GM21723 (cell line): Measurements from ENCODE around the gene RASGRP2.
"Not testable (repeated sequence)": the region's sequence is repeated elsewhere in the genome, so short reads cannot be mapped to it uniquely, and the experiment has no call there.

Experiments used
- ATAC-seq: cut with Tn5 transposase; IDR thresholded peaks from one replicate; pipeline ENCODE4 v1.9.1; 2021; ENCODE audit warnings: mild to moderate bottlenecking, moderate library complexity; ENCODE audit not compliant: unreplicated experiment

The RASGRP2 gene

DNA sequence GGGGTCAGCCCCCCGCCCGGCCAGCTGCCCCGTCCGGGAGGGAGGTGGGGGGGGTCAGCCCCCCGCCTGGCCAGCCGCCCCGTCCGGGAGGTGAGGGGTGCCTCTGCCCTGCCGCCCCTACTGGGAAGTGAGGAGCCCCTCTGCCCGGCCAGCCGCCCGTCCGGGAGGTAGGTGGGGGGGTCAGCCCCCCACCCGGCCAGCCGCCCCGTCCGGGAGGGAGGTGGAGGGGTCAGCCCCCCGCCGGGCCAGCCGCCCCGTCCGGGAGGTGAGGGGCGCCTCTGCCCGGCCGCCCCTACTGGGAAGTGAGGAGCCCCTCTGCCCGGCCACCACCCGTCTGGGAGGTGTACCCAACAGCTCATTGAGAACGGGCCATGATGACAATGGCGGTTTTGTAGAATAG is 42.0 kb downstream of the RASGRP2 start:
- not testable (repeated sequence) for ATAC-seq

DNA sequence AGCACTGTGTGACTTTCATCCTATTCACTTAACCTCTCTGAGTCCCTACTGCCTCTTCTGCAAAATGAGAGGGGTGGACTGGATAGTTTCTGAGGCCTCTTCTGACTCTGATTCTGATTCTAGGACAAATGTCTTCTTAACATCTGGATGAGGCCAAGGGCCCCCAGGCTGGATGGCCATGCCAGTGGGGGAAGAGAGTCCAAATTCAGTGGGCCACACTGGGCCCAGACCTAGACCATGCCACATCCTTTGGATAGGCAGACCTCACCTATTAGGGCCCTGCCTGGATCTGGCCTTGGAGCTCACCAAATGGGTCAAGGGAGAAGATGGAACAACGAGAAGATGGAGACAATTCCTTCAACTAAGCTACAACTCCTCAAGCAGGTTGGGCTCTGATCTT is 45.5 kb downstream of the RASGRP2 start:
- no peak for ATAC-seq

DNA sequence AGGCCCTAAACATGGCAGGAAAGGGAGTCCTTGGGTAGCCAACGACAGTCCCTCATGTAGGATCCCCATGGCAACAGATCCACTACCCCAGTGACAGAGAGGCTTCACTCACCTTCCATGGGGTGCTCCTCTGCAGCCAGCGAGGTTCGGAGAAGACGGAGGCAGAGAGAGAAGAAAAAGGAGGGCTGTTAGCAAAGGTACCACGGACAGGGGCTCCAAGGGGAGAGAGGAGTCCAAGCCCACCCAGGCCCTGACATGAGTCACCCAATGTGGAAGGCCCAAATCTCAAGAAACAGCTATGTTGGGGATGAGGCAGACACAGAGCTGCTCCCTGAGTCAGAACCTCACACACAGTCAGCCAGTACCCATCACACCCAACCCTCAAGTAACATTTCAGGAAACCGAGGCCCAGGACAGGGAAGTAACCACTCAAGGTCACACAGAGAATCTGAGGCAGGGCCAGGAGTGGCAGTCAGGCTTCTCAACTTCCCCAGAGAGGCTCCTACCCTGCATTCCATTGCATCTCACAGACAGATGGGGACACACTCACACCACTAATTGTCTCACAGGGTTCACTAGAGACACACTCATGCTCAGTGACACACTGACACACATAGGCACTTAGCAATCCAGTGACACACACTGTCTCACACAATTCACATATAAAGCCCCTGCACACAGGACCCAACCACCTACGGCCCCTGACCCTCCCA is 46.1 kb downstream of the RASGRP2 start:
- ATAC-seq = no peak

DNA sequence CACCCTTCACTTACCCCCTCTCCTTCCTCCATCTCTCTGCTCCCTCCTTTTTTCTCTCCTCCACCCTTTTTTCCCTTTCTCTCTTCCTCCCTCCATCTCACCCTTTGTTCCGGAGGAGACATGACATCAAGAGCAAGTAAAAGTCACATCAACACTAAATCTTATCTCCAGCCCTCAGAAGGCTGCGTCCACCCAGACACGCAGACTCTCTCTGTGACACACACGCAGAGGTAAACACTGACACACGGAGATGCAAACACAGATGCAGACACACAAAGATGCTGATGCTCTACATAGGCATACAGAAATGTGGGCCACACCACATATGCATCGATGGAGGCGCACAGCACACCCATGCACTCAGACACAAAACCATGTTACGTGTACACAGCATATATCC is 47.9 kb downstream of the RASGRP2 start:
- no peak for ATAC-seq

DNA sequence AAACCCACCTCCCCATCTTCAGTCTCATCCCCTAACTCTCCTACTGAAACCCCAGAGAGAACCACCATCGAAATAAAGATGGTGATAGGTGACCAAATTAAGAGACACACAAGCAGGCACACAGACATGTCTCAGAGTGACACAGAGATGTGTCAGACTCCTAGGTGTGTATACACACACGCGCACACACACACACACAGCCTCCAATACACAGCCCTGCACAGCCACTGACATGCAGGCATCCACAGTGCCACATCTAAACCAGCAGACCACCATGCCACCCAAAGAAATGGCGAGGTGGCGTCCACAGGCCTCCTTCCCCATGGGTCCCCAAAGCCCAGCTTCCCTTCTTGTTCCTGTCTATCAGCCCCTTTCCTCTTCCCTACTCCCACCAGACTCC is 48.4 kb downstream of the RASGRP2 start:
- no peak for ATAC-seq

DNA sequence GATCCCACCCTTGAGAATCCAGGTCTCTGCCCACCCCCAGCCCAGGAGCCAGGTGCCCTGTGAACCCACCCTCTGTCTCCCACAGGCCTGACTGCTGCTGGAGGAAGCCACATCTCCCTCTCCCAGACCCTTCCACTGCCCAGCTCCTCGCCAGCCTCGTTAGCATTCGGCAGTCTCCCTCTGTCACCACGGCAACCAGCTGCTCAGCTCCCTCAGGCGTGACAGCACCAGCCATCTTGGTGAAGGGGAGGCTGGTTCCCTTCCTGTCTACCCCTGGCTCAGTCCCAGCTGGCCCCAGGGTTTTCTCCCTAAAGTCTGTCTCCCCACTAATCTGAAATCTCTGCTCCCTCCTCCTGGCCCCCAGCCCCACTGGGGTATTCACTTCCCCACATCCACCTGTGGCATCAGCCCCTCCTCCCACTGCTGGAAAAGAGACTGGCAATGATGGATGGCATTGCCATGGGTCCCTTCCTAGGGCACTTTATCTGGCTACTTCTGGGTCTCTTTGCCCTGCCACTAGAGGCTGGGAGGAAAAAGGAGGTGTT is 49.0 kb downstream of the RASGRP2 start:
- no peak for ATAC-seq

DNA sequence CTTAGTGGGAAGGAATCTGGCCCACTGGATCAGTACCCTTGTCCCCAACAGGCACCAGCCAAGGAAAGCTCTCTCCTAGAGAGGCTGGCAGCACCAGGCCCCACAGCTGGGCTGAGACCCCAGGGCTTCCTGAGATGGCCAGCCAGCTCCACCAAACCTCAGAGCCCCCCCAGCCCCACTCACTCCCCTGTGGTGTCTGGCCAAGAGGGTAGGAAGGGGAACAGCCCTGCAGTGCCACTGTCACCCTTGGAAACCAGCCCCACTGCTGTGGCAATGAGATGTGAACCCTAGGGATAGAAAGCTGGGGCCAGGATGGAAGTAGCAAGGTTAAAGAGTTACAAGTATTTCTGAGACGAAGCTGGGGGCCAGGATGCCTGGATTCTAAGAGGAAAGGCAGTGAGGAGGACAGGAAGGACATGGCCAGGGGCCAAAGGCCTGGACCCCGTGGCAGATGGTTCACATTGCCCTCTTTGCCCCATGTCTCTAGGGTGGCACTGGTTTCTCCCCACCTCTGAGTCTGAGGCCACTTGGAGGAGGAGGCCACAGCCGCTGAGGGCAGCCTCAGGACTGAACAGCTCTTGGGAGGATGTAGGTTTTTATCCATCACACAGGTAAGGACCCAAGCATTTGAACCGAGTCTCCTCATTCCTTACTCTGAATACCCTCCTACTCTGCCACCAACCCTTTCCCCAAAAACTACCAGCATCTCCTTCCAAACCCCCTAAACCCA is 49.8 kb downstream of the RASGRP2 start:
- no peak for ATAC-seq

DNA sequence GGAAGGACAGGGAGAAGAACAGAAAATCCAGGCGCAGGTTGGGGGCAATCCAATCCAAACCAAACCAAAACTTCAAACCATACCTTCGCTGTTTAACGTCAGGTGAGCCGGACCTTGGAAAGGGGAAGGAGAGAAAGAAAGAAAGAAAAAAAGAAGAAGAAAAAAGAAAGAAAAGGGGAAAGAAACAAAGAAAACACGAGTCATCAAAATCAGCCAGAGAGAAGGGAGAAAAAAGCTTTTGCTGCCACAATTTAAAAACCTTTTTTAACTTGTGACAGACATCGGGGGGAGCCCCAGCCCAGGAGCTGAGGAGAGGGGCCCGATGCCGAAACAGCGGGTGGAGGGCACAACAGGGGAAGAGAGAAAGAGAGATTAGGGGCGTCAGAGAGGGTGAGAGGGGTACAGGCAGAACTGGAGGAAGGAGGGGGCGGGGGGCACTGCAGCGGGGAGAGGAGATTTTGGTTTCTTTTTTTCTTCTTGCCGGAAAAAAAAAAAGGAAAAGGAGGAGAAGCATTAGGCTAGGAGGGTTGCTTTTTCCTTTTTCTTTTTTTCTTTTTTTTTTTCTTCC is 51.1 kb downstream of the RASGRP2 start:
- ATAC-seq = no peak

DNA sequence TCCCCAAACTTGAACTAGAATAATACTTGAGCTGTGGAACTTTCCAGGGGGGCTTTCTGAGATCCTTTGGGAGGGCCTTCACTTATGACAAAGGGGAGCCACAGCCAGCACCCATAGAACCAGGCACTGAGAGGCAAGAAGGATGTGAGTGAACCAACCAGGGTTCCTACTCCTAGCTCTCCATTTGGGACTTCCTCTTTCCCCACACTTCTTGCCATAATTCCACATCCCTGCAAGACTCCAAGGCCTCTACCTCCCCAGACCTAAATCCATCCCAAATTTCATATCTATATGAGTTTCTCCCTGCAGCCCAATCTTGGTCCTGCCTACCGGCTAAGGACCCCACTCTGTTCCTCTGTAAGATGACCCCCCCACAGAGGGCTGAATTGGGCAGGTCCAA is 52.4 kb downstream of the RASGRP2 start:
- no peak for ATAC-seq

DNA sequence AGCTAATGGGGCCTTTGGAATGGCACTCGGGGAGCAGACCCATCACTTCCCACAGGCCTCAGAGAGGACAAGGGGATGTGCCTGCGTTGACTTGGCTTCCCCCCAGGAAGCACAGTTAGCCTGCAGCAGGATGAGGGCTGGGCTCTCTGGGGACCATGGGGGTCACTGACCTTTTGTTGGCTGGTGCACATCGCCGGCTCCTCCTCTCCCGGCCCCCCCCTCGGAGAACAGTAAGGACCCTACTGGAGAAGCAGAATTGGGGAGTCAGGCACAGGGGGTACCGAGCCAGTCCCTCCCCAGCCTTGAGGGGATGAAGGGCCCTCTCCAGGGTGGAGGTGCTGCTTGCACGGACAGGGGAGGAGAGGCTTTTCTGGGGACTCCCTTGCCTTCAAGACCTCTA is 53.7 kb downstream of the RASGRP2 start:
- ATAC-seq = no peak

DNA sequence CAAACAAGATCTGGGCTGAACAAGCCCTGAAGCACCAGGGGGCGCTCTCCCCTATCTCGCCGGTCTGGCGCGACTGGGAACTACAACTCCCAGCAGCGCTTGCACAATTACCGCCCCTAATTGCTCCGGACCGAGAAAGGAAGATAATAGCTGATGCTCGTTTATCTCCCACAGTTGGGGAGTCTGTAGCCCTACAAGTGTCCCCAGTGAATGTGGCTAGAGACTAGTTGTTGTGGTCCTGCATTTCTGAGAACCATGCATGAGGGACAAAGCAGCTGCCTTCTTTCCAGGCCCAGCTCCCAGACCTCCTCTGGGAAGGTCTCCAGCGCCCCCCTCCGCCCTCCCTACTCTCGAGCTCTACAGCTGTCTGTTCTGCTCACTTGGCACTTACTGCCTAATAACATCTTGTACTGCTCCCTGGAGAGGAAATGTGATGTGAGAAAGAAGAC is 55.4 kb downstream of the RASGRP2 start:
- ATAC-seq = peak; percentile 92

DNA sequence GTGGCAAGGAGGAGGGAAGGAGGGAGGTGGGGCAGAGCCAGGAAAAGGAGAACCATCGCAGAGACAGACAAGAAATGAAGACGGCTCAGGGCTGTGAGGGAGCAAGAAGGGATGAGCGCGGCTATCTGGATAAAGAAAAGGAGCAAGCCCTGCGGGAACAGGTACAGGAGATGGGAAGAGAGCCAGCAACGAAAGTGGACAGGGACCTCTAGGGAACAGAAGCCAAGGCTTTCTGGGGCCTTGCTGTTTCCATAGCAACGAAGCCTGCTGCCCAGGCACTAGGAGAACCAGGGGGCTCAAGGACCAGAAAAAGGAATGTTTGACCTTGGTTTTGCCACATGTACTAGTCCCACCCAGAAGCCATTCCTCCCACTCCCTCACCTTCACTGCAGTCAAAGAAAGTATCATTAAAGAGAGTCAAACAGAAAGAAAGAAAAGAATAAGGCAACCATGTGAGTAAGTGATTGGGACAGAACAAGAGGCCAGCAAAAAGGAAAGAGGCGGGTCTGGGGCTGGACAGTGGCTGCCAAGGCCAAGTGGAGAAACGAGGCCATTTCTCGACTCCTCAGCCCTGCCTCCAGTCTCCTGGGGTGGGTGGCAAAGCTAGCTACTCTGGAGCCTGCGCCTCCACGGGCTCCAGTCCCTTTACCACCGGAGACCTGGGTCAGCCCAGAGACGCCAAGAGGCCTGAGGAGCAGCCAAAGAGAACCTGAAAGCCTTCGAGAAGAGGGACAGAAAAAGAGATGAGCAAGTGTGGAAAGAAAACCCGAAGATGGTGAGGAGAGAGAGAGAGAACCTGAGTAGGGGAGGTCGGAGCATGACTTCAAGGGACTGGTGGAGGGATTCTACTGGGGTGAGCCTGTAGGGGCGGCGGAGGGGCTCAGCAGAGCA is 56.1 kb downstream of the RASGRP2 start:
- no peak for ATAC-seq

DNA sequence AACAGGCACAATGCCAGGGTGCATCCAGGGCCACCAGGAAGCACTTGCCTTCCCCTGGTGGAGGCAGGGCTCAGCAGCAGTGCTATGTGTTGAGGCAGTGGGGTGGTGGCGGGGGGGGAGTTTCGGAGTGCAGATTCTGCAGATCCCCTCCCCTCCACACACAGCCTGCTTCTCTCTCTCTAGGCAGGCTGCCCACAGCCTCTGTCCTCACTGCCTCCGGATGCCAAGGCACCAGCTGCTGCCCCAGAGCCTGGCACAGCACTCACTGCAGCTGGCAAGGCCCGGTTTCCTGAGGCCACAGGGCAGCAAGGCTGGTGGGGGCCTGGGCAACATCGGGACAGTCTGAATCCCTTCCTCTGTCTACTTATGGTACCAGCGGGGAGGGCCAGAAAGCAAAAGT is 56.7 kb downstream of the RASGRP2 start:
- ATAC-seq = no peak

DNA sequence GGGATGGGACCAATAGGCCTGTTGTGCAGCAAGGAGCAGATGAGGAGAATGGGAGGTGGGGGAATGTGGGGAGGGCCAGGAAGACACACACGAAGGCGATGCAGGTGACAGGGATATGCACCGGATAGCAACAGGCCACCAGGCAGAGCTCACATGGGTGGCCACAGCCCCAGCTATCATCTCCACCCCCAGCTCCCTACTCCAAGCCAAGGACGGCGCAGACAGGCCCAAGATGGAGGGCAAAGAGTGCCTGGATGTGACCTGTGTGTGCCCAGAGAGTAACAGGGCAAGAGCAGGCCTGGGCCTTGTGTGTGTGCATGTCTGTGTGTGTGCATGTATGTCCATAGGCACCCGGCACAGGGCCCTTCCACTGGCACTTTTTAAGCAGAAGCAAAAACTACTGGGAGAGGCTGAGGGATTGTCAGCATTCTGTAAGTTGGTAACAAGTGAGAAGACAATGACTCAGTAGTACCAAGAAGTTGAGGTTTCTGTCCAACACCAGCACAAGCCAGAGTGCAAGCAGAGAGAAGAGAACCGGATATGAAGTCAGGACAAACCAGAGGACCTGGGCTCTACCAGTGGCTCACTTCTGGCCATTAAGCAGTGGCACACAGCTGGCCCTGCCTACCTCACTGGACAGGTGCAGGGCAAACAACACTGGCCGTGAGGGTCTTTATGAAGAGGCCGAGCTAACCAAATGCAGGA is 57.3 kb downstream of the RASGRP2 start:
- no peak for ATAC-seq

DNA sequence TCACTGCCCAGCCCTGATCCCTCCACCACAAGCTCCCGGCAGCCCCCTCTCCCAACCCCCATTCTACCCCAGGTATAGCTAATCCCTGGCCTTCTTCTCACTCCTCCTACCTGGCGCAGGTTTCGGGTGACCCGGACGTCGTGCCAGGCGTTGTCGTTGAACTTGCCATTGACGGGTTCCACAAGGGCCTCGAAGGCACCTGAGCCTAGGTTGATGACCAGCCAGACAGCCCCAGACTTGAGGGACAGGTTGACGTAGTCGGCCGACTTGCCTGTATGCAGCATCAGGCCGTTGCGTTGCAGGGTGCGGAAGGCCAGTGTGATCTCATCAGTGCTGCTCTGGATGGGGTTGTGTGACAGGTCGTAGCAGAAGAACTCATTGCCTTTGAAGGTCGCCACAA is 58.4 kb downstream of the RASGRP2 start:
- ATAC-seq = no peak

DNA sequence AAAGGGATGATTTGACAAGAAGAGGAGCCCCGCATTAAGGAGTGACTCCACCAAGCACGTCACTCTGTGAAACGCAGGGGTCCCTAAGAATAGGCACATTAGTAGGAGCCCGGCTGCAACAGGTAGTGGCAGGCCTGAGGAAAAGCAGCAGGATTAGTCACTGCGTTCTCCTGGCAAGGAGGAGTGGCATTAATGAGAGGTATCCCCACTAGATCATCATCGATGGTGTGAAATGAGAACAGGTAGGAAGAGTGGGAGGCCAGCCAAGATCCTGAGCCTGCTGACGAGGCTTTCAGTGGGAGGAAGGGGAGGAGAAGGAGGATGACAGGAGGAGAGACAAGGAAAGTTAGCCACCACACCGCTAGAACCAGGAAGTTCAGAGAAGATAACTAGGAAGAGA is 59.6 kb downstream of the RASGRP2 start:
- ATAC-seq = no peak

DNA sequence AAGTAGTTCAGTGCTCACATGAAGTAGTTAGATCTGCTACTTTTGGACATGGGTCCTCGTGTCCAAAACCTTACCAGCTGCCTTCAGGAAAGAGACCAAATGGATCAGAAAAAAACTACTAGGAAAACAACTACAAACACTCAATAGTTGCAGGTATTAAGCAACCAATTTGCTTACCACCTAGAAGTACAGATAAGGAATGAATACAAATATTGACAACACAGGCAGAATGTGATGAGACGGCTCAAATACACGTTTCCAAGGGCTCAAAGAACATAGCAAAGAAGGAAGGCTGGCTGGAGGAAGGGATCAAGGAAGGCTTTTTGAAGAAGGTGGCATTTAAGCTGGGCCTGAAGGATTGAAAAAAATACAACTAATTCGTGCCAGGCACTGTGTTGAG is 62.8 kb downstream of the RASGRP2 start:
- ATAC-seq = no peak

DNA sequence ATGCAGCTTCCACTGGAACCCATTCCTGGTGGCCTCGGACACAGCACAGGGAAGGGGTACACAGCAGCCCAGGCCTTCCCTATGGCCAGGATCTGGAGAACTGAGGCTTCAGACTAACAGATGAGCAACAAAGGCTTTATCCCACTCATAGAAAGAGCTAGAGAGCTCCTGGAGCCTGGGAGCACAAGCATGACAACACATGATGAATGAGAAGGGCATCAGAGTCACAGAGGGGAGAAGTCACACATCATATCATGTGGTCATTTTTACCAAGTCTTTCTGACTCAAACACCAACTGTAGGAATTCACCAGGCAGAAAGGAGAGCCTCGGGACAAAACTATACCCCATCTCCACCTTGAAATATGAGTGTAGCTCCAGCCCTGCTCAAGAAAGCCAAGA is 64.1 kb downstream of the RASGRP2 start:
- ATAC-seq = no peak

DNA sequence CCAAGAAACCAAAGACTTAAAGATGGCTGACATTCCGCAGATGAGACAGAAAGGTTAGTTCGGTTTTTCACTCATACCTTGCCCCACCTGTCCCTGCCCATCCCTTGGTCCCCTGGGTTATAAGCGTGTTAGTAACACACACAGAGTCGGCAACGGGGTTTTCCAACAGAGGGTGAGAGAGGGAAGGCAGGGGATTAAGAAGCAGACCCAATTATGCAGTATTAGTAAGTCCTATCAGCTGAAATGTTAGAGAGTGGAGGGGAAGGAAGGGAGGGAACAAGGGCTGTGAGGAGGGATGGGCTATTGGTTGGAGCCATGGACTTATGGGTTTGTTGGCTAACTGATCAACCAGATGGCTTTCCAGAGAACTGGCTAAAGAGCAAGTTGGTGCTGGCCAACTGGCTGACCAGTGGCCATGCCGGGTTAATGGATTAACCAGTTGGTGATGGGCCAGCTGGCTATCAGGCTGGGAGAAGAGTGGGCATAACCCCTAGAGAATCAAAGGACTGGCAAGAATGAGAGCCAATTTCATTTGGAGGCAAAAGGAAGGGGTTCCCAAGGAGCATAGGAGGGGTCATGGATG is 66.4 kb downstream of the RASGRP2 start:
- ATAC-seq = no peak
